NCI-H187 (cell line): Measurements from ENCODE around the gene MRPL52.
"Not testable (repeated sequence)": the region's sequence is repeated elsewhere in the genome, so short reads cannot be mapped to it uniquely, and the experiment has no call there.

Experiments
- DNase-seq, 2 experiments: peaks; one replicate each; lab custom pipeline; 2025; lab: John Stamatoyannopoulos, UW

The MRPL52 gene

GRCh38 chr14:22808388-22809209 lies 21.1 kb upstream of the MRPL52 start:
- no peak for DNase-seq

GRCh38 chr14:22811722-22812121 lies 18.0 kb upstream of the MRPL52 start:
- DNase-seq: no peak

DNA sequence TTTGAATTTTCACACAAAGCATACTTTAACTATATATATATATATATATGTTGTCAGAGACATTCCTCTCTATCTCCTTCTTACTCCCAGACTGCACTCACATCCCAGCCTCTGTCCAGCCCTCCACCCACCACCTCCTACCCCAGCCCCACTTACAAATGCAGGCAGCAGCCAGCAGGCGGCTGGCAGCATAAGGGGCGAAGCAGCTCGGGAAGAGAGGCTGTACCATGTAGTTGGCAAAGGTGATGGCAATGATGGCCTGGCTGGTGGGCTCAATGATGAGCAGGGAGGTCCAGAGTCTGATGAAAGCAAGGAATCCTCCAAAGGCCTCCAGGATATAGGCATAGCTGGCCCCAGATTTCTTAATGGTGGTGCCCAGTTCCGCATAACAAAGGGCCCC lies 16.9 kb upstream of the MRPL52 start:
- DNase-seq: no peak

DNA sequence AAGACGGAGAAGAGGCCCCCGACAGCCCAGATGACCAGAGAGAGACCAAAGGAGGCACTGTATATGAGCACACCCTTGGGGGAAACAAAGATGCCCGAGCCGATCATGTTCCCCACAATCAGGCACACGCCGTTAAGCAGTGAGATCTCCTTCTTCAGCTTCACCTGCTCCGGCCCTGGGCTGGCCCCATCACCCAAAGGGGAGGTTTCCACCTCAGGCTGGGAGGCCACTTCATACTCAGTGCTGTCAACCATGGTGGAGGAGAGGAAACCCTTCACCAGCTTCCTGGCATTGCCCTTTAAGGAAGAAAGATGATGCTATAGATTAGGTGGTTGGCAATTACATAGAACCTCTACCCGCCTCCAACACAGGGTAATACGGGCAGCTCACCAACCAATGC lies 16.5 kb upstream of the MRPL52 start:
- no peak for DNase-seq

DNA sequence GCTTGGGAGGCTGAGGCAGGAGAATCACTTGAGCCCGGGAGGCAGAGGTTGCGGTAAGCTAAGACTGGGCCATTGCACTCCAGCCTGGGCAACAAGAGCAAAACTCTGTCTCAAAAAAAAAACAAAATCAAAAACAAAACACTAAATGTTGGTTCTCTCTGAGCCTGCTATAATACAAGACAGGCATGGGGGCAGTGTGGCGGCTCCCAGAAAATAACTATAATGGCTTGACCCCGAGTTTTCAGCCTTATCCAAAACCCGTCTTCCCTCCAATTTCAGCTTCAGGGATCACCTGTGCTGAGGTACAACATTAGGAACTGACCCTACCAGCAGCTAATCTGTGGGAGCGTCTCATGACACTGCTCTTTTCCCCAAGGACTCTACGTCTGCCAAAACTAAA lies 15.3 kb upstream of the MRPL52 start:
- no peak for DNase-seq

DNA sequence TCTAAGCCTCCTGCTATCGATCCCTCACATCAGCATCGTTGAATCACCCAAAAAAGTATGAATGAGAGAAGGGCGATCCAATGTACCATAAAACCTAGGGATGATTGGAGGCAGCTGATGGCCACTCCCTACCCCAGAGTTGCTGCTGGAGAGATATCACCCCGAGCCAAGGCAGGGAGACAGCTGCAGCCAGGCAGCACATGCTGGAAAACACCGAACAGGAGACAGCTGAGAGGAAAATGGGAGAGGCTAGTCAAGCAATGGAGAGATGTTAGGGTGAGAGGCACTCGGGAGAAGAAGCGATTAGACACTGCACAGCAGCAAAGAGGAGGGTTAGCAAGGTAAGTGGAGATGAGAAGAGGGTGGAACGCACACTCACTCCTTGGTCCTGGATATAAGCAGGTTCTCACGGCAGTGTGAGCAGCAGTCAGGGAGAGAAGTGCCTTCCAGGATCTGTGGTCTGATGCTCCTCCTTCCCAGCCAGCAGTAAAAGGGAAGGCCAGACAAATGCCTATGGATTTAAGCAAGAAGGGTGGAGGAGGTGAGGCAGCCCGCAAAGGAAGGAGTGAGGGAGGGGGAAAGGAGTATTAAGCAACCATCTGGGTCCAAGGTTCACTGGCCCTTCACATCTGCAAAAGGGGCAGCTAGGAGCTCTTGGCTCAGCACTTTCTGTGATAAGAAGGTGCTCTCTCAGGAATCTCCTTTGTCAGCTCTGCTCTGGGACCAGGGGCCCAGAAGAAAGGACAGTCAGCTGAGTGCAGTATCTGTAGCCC lies 14.6 kb upstream of the MRPL52 start, which contains the start of gene SLC7A7:
Gene SLC7A7, minus strand, starts transcription at position 495 of the 773 bp plus-strand sequence. CDS start 2,037 bp downstream, outside the sequence.
- DNase-seq: no peak

- no peak for DNase-seq
These were observed 10.3 kb upstream of the MRPL52 start for GRCh38 chr14:22819151-22819988.

GRCh38 chr14:22820731-22821130 lies 9.0 kb upstream of the MRPL52 start:
- DNase-seq: no peak

DNA sequence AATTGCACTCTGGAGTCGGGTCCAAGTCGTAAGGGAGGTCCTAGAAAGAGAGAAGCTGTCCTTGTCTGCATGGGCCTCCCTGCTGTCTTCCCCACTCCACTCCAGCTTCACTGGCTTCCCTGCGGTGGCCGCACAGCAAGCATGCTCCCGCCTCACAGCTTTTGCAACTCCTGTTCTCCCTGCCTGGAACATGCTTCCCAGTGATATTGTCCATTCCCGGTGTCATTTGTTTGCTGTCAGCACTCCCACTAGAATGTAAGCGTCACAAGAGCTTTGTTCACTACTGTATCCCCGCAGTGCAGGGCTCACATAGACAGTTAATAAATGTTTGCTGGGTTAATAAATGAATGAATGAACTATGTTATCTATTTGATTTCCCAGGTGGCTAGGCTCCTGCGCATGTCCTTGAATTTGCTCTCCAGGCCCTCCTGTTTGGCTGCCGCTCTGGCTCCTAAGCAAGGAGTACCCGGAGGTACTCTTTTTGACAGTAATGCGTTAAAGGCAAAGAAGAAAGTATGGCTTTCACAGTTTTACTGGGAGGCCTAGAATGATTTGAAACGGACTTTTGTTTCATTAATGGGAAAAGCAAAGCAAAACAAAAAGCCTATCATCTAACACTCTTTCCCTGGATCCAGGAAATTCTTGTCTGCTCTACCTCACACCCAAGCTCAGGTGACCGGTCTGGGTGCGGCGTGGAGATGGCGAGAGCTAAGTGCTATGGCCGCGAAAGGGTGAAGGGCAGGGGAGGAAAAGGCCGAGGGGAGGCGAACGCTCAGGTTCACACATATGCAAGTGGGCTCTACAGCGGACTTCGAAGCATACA lies 8.3 kb upstream of the MRPL52 start:
- no peak for DNase-seq

GRCh38 chr14:22822016-22822570 lies 7.6 kb upstream of the MRPL52 start:
- DNase-seq: no peak

DNA sequence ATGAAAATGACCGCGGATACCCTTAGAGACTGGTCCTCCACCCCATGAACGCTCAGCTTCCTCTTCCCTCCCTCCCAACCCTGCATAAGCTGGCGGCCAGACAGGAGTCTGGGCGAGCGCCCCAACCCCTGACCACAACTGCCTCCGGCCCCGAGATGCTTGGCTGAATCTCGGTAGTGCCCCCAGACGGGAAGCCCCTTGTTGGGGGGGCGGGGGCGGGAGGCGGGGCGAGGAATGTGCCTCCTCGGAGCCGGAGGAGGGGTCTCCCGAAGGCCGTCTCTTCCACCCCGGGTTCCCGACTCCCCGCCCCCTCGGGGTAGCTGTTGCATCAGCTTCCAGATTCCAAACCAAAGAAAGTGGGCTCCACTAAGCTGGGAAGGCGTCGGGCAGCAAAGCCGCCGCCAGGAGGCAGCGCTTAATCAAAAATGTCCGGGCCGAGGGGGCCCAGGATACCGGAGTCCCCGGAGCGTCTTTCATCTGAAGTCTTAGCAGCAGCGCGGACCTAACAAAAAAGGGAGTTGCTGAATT lies 7.1 kb upstream of the MRPL52 start:
- DNase-seq: no peak

- DNase-seq: no peak
These were observed 4.9 kb upstream of the MRPL52 start for GRCh38 chr14:22824711-22825359.

- not testable (repeated sequence) for DNase-seq
These were observed 519 bp upstream of the MRPL52 start for GRCh38 chr14:22829076-22829660.

DNA sequence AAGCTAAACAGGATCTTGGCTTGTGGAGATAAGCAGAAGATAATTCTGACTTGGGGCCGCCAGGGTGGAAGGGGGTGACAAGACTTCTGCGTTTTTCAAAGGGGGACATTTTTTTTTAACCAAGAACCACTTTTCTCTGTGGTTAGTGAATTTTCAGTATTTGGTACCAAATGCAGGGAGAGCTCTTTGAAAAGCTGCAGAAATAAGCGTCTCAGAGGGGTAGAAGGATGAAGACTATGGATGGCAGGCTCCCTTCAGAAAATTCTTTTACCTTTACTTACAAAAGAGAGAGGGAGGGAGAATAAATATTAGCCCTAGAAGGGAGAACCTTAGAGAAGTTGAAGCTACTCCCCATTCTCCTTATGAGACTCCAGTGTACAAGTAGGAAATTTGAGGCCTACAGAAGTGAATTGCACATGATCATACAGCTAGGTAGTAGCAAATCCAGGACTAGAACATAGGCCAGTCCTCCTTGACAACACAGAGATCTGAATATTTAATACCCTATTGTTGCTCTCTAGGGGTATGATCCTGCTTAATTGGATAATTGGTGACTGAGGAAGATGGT lies 840 bp downstream of the MRPL52 start:
- no peak for DNase-seq

DNA sequence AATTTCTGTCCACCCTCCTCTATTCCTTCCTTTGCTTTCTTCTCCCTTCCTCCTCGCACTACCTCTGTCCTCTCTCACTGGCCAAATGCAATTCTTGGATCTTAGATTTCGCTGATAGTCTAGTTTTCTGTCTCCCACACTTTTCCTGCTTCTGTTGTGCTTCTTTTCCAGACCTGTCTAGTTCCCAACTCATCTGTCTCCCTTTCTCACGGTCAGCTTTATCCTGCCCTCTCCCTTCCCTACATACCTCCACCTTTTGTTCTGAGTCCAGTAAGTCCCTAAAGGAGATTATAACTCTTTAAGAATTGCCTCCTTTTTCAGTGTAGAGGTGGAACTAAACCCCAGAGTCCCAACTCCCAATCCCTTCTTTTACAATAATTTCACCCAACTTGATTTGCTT lies 5.8 kb downstream of the MRPL52 start:
- DNase-seq: no peak

- DNase-seq: no peak
These were observed 6.8 kb downstream of the MRPL52 start, which contains the start of gene MMP14 for GRCh38 chr14:22836301-22837113. Gene MMP14 (plus strand): TSS chr14:22836585. CDS start chr14:22836818, 233 bp downstream.

GRCh38 chr14:22837114-22837749 lies 7.5 kb downstream of the MRPL52 start:
- DNase-seq: no peak
